IMR-90 (cell line): ENCODE measurements around the gene CROT. TPM values are rescaled to one million over a fixed set of nuclear protein-coding genes. Genes with fewer than 3 reads are reported as not detected.

Experiments used
- ATAC-seq: fragments of 200-7000 bp; cut with Tn5 transposase; 2 replicates; pipeline ENCODE4 v1.9.1; 2020; ENCODE audit warnings: low read depth, mild to moderate bottlenecking, moderate library complexity
- BruUV-seq: library from RNA; stranded (reverse); fragments of 400-500 nt; replicated peaks from 2 replicates; lab custom pipeline; 2021; lab: Mats Ljungman, UMichigan
- CTCF ChIA-PET: fragments of 300-600 bp; formaldehyde crosslinking; extraction: SDS; loops from one replicate; lab custom pipeline; 2021; ENCODE audit warnings: antibody characterized with exemption; lab: Yijun Ruan, JAX
- POLR2A ChIA-PET: fragments of 300-600 bp; sonication (Branson Sonifier 250); formaldehyde crosslinking; loops from one replicate; lab custom pipeline; 2022; ENCODE audit warnings: antibody characterized with exemption; ENCODE audit not compliant: unreplicated experiment; lab: Charles Lee
- DNase-seq: peaks from one replicate; pipeline ENCODE4 v3.0.0; 2013
- H2AFZ ChIP-seq: replicated peaks from 2 replicates; pipeline ENCODE3; 2013; ENCODE audit warnings: low read length, mild to moderate bottlenecking; ENCODE audit not compliant: poor library complexity
- H2AK5ac ChIP-seq: 2 replicates; pipeline ENCODE4 v1.6.1; 2013; ENCODE audit warnings: low read depth, low read length, inconsistent platforms
- H2AK9ac ChIP-seq: replicated peaks from 2 replicates; pipeline ENCODE3; 2013; ENCODE audit warnings: mild to moderate bottlenecking, low read depth, low read length, moderate library complexity; ENCODE audit not compliant: poor library complexity
- H2BK120ac ChIP-seq: 2 replicates; pipeline ENCODE4 v1.6.1; 2013; ENCODE audit warnings: low read depth, low read length, inconsistent platforms
- H2BK15ac ChIP-seq: 3 replicates; pipeline ENCODE4 v1.6.1; 2013; ENCODE audit warnings: low read depth, low read length, inconsistent platforms
- H2BK20ac ChIP-seq: 2 replicates; pipeline ENCODE4 v1.6.1; 2013; ENCODE audit warnings: low read depth, mild to moderate bottlenecking, inconsistent platforms, low read length, moderate library complexity
- H2BK5ac ChIP-seq: 2 replicates; pipeline ENCODE4 v1.6.1; 2013; ENCODE audit warnings: mild to moderate bottlenecking, low read depth, low read length, inconsistent platforms; ENCODE audit not compliant: poor library complexity, severe bottlenecking
- H3K14ac ChIP-seq: replicated peaks from 2 replicates; pipeline ENCODE4 v1.6.1; 2013; ENCODE audit warnings: low read depth, low read length, inconsistent platforms
- H3K18ac ChIP-seq: 2 replicates; pipeline ENCODE4 v1.6.1; 2013; ENCODE audit warnings: low read depth, low read length, control low read depth
- H3K23ac ChIP-seq: 2 replicates; pipeline ENCODE4 v1.6.1; 2013; ENCODE audit warnings: low read depth, low read length, inconsistent platforms
- H3K27ac ChIP-seq: 2 replicates; pipeline ENCODE4 v1.5.1; 2013; ENCODE audit warnings: mild to moderate bottlenecking, control low read depth, low read length; ENCODE audit not compliant: insufficient read depth
- H3K27me3 ChIP-seq: 2 replicates; pipeline ENCODE4 v1.6.1; 2013; ENCODE audit warnings: low read length; ENCODE audit not compliant: control insufficient read depth, insufficient read depth
- H3K36me3 ChIP-seq: 2 replicates; pipeline ENCODE4 v1.6.1; 2013; ENCODE audit warnings: low read length, mixed read lengths; ENCODE audit not compliant: control insufficient read depth, insufficient read depth
- H3K4ac ChIP-seq: 2 replicates; pipeline ENCODE4 v1.6.1; 2013; ENCODE audit warnings: low read depth, low read length, inconsistent platforms
- H3K4me1 ChIP-seq: 2 replicates; pipeline ENCODE4 v1.6.1; 2013; ENCODE audit warnings: low read length, mixed read lengths; ENCODE audit not compliant: control insufficient read depth, insufficient read depth
- H3K4me2 ChIP-seq: 2 replicates; pipeline ENCODE4 v1.6.1; 2013; ENCODE audit warnings: low read depth, mild to moderate bottlenecking, control low read depth, low read length, moderate library complexity
- H3K4me3 ChIP-seq: 2 replicates; pipeline ENCODE4 v1.5.1; 2013; ENCODE audit warnings: low read depth, mild to moderate bottlenecking, control low read depth, low read length, moderate library complexity; ENCODE audit not compliant: insufficient read depth
- H3K56ac ChIP-seq: 2 replicates; pipeline ENCODE4 v1.6.1; 2013; ENCODE audit warnings: low read length, inconsistent platforms; ENCODE audit not compliant: insufficient read depth; ENCODE audit errors: extremely low read depth
- H3K79me1 ChIP-seq, 2 experiments: 2 replicates each; pipeline ENCODE4 v1.6.1; 2013; ENCODE audit warnings: low read length in 2 of 2, inconsistent platforms in 1 of 2, low read depth in 1 of 2
- H3K9ac ChIP-seq: 2 replicates; pipeline ENCODE4 v1.6.1; 2013; ENCODE audit warnings: low read depth, low read length, control low read depth
- H3K9me1 ChIP-seq: 2 replicates; pipeline ENCODE4 v1.6.1; 2013; ENCODE audit warnings: low read length, inconsistent platforms; ENCODE audit not compliant: insufficient read depth
- H3K9me3 ChIP-seq: 2 replicates; pipeline ENCODE4 v1.6.1; 2013; ENCODE audit warnings: low read length; ENCODE audit not compliant: control insufficient read depth, insufficient read depth
- H4K20me1 ChIP-seq: 2 replicates; pipeline ENCODE4 v1.6.1; 2013; ENCODE audit warnings: low read length, inconsistent platforms; ENCODE audit not compliant: insufficient read depth
- H4K5ac ChIP-seq: 2 replicates; pipeline ENCODE4 v1.6.1; 2013; ENCODE audit warnings: mild to moderate bottlenecking, low read depth, low read length, control low read depth
- H4K8ac ChIP-seq, 2 experiments: 2 replicates each; pipeline ENCODE4 v1.6.1; 2013; ENCODE audit warnings: low read depth in 2 of 2, low read length in 2 of 2, control low read depth in 1 of 2, inconsistent platforms in 1 of 2
- H4K91ac ChIP-seq: 2 replicates; pipeline ENCODE4 v1.6.1; 2013; ENCODE audit warnings: low read depth, low read length, inconsistent platforms; ENCODE audit not compliant: insufficient read depth
- MAFK ChIP-seq: IDR thresholded peaks from 2 replicates; pipeline ENCODE4 v1.6.1; 2012; ENCODE audit warnings: low read depth, low read length, improper control_type of control experiment
- MXI1 ChIP-seq: IDR thresholded peaks from 2 replicates; pipeline ENCODE4 v1.6.1; 2012; ENCODE audit warnings: low read depth, mild to moderate bottlenecking, low read length, moderate library complexity, borderline replicate concordance
- NFE2L2 ChIP-seq: fragments of 150-350 bp; IDR thresholded peaks from 2 replicates; pipeline ENCODE4 v1.6.1; 2016; ENCODE audit warnings: low read depth, mild to moderate bottlenecking, low read length
- RCOR1 ChIP-seq: IDR thresholded peaks from 2 replicates; pipeline ENCODE4 v1.6.1; 2012; ENCODE audit warnings: mild to moderate bottlenecking, low read length, improper control_type of control experiment; ENCODE audit not compliant: insufficient replicate concordance
- RFX5 ChIP-seq: IDR thresholded peaks from 2 replicates; pipeline ENCODE4 v1.8.0; 2012; ENCODE audit warnings: low read depth, mild to moderate bottlenecking, low read length, moderate library complexity
- WGBS, 2 experiments: methylation state at CpG; one replicate each; pipeline versions ENCODE4 v1.1.5 to v1.1.7; 2013; ENCODE audit warnings: missing lambda C conversion rate in 2 of 2; ENCODE audit not compliant: insufficient read length in 1 of 2; ENCODE audit errors: extremely low coverage in 2 of 2; 5-methylcytosine and 5-hydroxymethylcytosine counted together
- dilution Hi-C: fragments of 300-500 bp; cut with HindIII; formaldehyde crosslinking; loops from one replicate; pipeline ENCODE4 v1.14.3; 2018; ENCODE audit warnings: low sequenced_read_pairs; ENCODE audit not compliant: unreplicated experiment
- in situ Hi-C: fragments of 300-500 bp; cut with MboI; formaldehyde crosslinking; loops from 3 replicates; pipeline ENCODE4 v1.14.3; 2019; ENCODE audit warnings: low sequenced_read_pairs, inconsistent platforms, mixed read lengths
- intact Hi-C: fragments of 100-400 bp; cut with micrococcal nuclease; formaldehyde crosslinking; loops from 2 replicates; pipeline ENCODE4 v1.10.0; 2022
- polyA plus RNA-seq, 3 experiments: library from polyadenylated mRNA; depleted of rRNA; stranded (reverse); fragments of >200 nt; gene quantifications; 2 replicates each; pipeline ENCODE4 v1.2.3, GENCODE V29; 2012; ENCODE audit warnings: low replicate concordance in 1 of 3
- total RNA-seq: library from RNA; depleted of rRNA; stranded (reverse); fragments of >200 nt; gene quantifications from 2 replicates; pipeline ENCODE4 v1.2.3, GENCODE V29; 2012
- TF ChIP-seq, protein P1 (sequence below): fragments of 150-350 bp; IDR thresholded peaks from 2 replicates; pipeline ENCODE4 v1.6.1; 2016; ENCODE audit warnings: low read depth, mild to moderate bottlenecking, low read length, moderate library complexity, borderline replicate concordance

Gene CROT
- total and polyA plus RNA-seq, 2 of the 4 experiments (the other 2 are of a cell fraction) = 7.5 to 10.0 TPM

- H3K14ac ChIP-seq = no peak overlapping the region
- no peak overlapping the region for H2AK9ac ChIP-seq
- ATAC-seq = peak; percentile 51; the same call in 1 of the 2 replicates
- H3K4me1 ChIP-seq = no peaks in the 10 kb centered on the region
- WGBS, 2 experiments = no CpG with 5 or more reads among the region's 4 CpGs
- in situ Hi-C loops (loop anchor here (5.0 to 10.0 kb wide), 2 partner anchors 106 to 564 kb away; partner anchors contain the start of genes DBF4 and SLC25A40), dilution Hi-C loops (no loop called here), intact Hi-C loops (loop anchor here (5.0 to 10.0 kb wide), 4 partner anchors 264 to 801 kb away; partner anchors contain the start of genes DBF4, RUNDC3B and SLC25A40)
- ChIA-PET POLR2A (no interaction called here), CTCF (no interaction called here)
- no peak overlapping the region for H2AK5ac ChIP-seq
- TF ChIP-seq RCOR1 (no peak), NFE2L2 (no peak), MAFK (no peak), RFX5 (no peak), MXI1 (no peak)
- TF ChIP-seq, protein P1, sequence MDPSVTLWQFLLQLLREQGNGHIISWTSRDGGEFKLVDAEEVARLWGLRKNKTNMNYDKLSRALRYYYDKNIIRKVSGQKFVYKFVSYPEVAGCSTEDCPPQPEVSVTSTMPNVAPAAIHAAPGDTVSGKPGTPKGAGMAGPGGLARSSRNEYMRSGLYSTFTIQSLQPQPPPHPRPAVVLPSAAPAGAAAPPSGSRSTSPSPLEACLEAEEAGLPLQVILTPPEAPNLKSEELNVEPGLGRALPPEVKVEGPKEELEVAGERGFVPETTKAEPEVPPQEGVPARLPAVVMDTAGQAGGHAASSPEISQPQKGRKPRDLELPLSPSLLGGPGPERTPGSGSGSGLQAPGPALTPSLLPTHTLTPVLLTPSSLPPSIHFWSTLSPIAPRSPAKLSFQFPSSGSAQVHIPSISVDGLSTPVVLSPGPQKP = no peak
- no peak overlapping the region for H3K9ac ChIP-seq
- H4K91ac ChIP-seq = no peak overlapping the region
- peak; percentile 54 for DNase-seq
- no peak overlapping the region for H3K4me3 ChIP-seq
- H2AFZ ChIP-seq = peak overlapping the region; percentile 59
- no peaks in the 10 kb centered on the region; the same call in 1 of the 2 replicates for H3K9me1 ChIP-seq
- no peak overlapping the region for H2BK15ac ChIP-seq
- H3K18ac ChIP-seq = no peak overlapping the region
- no peak overlapping the region for H3K23ac ChIP-seq
- no peak overlapping the region for H4K5ac ChIP-seq
- H3K27me3 ChIP-seq = no peaks in the 10 kb centered on the region
- H3K4me2 ChIP-seq = no peak overlapping the region
- H3K27ac ChIP-seq = no peak overlapping the region
- no peak overlapping the region for H4K8ac ChIP-seq
- H3K36me3 ChIP-seq = no peaks in the 10 kb centered on the region
- no peaks in the 10 kb centered on the region for H4K20me1 ChIP-seq
- no peaks in the 10 kb centered on the region for H3K79me1 ChIP-seq
- H3K56ac ChIP-seq = no peak overlapping the region
- no TSS peak for BruUV-seq
- no peak overlapping the region for H2BK120ac ChIP-seq
- no peak overlapping the region for H2BK5ac ChIP-seq
- no peaks in the 10 kb centered on the region for H3K9me3 ChIP-seq
- no peak overlapping the region for H3K4ac ChIP-seq
- no peak overlapping the region for H2BK20ac ChIP-seq
Measured at GRCh38 chr7:87310790-87311419, 34.6 kb upstream of the CROT start.
